Esophagus muscularis mucosa (tissue), 3 donors: ENCODE results near the gene SPARCL1.

Experiments
- EP300 ChIP-seq: sonication (generic); formaldehyde crosslinking; IDR thresholded peaks from one replicate; pipeline ENCODE4 v1.6.1; 2017; ENCODE audit warnings: antibody characterized with exemption
- TF ChIP-seq, protein P1 (sequence below), 3 experiments: fragments of 200-600 bp in 2 of 3; fragments of 450-650 bp in 1 of 3; sonication (generic) in 2 of 3; IDR thresholded peaks; one replicate each; pipeline ENCODE4 v1.5.1; 2017 to 2019; ENCODE audit warnings: antibody characterized with exemption in 3 of 3, mild to moderate bottlenecking in 2 of 3, moderate library complexity in 1 of 3

- TF ChIP-seq, protein P1, sequence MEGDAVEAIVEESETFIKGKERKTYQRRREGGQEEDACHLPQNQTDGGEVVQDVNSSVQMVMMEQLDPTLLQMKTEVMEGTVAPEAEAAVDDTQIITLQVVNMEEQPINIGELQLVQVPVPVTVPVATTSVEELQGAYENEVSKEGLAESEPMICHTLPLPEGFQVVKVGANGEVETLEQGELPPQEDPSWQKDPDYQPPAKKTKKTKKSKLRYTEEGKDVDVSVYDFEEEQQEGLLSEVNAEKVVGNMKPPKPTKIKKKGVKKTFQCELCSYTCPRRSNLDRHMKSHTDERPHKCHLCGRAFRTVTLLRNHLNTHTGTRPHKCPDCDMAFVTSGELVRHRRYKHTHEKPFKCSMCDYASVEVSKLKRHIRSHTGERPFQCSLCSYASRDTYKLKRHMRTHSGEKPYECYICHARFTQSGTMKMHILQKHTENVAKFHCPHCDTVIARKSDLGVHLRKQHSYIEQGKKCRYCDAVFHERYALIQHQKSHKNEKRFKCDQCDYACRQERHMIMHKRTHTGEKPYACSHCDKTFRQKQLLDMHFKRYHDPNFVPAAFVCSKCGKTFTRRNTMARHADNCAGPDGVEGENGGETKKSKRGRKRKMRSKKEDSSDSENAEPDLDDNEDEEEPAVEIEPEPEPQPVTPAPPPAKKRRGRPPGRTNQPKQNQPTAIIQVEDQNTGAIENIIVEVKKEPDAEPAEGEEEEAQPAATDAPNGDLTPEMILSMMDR (IDR thresholded peaks at IDR 0.05) = no peak
- TF ChIP-seq EP300 = no peak
Observed at GRCh38 chr4:87428979-87429378, 100.2 kb downstream of the SPARCL1 start.
